CD4-positive, alpha-beta T cell treated with Interleukin-1 beta for 1 hour (primary cell): ENCODE measurements around the gene HPCA.
"Not testable (repeated sequence)": the region's sequence is repeated elsewhere in the genome, so short reads cannot be mapped to it uniquely, and the experiment has no call there.

ENCODE experiments used
- DNase-seq, 2 donors: peaks; one replicate each; pipeline ENCODE4 v3.0.0-alpha.2; 2020 to 2022

HPCA gene

GRCh38 chr1:32903991-32904785 lies 17.9 kb downstream of the HPCA start:
- DNase-seq, result no peak

GRCh38 chr1:32904797-32905196 lies 18.5 kb downstream of the HPCA start:
- no peak for DNase-seq

- not testable (repeated sequence) for DNase-seq
These were observed 19.3 kb downstream of the HPCA start for GRCh38 chr1:32905588-32905987.

DNA sequence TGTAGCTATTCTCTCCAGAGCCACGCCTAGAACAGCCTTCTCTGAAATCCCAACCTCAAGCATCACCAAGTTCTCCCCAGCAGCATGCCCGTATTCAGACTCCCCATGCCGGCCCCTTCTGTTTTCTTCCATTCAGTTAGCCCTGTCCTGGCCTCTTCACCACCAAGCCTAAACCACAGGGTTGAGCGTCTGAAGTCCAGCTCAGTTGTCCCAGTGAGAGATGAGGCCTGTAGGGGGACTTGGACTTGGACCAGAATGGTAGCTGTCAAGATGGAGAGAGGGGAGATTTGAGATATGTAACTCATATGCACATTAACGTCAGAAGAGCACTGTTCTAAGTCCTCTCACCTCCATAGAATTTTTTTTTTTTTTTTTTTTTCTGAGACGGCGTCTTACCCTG lies 20.4 kb downstream of the HPCA start:
- no peak for DNase-seq

GRCh38 chr1:32907435-32907834 lies 21.1 kb downstream of the HPCA start:
- no peak for DNase-seq

DNA sequence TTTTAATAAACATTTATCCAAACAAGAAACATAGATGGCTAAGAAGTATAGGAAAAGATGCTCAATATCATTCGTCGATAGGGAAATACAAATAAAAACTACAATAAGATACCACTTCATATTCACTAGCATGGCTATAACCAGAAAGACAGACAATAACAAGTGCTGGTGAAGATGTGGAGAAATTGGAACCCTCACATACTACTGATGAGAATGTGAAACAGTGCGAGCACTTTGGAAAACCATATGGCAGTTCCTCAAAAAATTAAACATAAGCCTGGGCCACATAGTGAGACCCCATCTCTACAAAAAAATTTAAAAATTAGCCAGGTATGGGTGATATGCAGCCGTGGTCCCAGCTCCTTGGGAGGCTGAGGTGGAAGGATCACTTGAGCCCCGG lies 24.0 kb downstream of the HPCA start:
- DNase-seq, result no peak

DNA sequence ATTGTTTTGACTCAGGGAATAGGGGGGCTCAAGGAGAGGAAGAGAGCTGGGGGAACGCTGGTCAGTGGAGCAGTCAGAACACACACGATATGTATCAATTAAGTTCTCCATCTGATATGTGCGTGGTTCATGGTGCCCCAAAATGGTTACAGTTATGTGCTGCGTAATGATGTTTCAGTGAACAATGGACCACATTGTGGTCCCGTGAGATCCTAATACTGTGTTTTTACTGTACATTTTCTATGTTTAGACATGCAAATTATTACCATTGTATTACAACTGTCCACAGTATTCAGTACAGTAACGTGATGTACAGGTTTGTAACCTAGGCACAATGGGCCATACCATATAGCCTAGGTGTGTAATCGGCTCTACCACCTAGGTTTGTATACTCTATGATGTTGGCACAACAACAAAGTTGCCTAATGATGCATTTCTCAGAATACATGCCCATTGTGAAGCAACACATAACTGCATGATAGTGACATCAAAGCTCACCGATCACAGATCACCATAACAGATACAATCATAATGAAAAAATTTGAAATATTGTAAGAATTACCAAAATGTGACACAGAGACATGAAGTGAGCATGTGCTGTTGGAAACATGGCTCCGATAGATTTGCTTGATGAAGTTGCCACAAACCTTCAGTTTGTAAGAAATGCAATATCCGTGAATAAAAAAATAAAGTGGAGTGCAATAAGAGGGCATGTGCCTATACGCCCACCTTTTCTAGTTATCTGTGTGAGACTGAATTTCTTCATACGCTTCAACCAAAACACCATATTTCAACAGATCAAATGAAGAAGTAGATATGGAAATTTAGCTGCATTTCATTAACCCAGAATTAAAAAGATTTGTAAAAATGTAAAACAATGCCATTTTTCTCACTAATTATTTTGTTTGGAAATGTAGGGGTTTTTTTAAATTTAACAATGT lies 29.7 kb downstream of the HPCA start:
- no peak for DNase-seq

DNA sequence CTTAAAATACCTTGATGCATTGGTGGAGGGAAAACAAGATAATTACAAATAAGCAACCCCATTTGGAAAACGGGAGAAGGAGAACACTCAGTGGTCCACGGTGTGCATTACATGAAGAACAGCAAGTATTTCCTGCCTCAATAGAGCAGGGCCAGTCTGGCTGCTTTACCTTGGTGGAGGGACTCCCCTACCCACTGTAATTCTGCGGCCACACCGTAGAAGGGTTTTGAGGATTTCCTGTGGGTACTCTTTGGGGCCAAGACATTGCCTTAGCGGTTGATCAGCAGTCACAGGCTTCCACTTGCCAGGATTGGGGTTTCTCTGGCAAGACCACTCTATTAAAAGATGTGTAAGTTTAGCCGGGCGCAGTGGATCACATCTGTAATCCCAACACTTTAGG lies 31.2 kb downstream of the HPCA start:
- DNase-seq, result no peak

DNA sequence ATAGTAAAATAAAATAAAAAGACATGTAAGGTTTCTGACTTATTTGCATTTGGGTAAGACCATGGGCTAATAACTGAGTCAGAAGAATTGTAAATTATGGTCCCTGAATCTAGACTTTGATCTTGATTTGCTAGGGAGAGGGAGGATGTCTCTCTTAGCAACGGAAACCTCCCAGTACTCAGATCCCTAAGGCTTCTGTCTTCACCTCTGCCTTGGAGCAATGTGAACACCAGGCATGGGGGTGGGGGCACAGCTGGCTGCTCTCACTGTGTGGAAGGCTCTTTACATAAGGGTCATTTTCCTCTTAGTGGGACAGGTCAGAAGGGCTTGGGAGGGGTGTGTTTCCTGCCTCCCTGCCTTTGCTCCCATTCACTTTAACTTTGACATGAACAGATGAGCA lies 31.9 kb downstream of the HPCA start:
- no peak for DNase-seq

DNA sequence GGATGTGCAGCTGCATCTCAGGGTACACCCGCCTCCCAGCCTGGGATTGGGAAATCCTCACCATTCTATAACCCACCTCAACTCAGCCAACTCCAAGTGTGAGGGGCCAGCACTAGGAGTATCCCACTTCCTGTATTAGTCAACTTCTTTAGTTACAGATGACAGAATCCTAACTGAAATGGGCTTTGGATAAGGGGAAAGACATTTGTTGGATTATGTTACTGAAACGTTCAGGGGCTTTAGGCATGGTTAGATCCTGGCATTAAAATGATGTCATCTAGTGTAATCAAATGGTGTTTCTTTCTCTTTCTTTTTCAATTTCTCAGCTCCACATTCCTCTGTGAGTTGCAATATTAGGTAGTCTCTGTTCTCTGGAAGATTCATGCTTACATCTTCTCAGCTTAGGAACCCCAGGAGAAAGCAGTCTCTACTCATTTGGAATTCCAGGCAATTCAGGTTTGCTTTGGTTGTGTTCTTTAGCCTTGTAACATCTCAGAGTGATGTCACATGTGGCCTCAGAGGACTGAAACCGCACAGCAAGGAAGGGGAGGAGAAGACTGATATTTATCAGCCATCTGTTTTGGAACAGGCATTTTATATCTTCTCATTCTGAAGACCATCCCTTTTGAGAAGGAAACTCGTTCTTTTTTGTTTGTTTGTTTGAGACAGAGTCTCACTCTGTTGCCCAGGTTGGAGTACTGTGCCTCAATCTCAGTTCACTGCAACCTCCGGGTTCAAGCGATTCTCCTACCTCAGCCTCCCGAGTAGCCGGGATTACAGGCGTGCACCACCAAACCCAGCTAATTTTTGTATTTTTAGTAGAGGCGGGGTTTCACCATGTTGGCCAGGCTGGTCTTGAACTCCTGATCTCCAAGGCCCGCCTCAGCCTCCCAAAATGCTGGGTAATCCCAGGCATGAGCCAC lies 33.8 kb downstream of the HPCA start:
- no peak for DNase-seq

DNA sequence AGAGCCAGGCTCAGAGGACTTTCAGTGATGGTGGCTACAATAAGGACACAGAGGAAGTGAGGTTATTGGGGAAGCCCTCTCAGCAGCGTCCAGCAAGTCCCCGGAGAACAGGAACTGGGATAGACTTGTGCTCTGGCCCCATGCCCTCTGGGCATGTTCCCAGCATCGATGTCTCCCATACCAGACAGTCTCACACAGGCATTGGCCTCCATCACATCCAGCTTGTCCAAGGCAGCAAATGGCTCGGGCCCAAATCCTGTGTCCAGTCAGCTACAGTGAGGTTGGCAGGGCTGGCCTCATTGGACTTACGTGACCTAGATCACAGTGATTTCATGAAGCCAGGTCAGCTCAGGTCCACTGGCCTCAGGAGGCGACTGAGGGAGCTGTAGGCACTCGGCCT lies 34.5 kb downstream of the HPCA start:
- no peak for DNase-seq

DNA sequence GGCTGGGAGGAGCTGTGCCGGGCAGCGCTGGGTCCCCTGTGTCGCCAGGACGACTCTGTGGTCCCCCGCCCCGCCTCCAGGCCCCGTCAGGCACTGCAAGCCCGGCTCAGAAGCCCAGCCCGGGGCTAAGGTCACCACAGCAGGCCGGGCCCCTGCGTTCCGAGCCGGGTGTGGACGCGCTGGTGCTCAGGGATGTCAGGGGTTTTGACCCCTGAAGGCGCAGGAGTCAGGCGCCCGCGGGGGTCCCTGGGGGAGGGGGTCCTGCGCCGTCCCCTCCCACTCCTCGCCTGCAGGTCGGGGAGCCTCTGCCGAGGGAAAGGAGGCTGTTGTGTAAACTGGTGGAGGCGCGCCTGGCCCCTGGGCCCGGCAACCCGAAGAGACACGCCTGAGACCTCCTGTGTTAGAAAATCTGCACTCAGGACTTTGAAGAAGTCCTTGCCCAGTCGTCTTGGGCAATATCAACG lies 38.6 kb downstream of the HPCA start:
- DNase-seq, result no peak

GRCh38 chr1:32925403-32926162 lies 39.3 kb downstream of the HPCA start:
- no peak for DNase-seq

- DNase-seq, result no peak
These were observed 40.3 kb downstream of the HPCA start for GRCh38 chr1:32926562-32926961.

DNA sequence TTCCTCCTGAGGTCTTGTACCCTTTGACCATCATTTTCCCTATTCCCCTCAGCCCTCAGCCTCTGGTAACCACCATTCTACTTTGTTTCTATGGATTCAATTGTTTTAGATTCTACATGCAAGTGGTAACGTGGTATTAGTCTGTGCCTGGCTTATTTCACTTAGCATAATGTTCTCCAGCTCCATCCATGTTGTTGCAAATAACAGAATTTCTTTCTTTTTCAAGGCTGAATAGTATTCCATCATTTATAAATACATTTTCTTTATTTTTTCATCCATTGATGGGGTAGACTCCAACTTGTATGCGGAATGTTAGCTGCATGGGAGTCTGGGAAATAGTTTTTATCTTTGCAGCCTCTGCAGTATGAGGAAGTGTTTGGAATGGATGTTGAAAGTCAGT lies 41.1 kb downstream of the HPCA start:
- DNase-seq, result no peak

GRCh38 chr1:32928285-32928684 lies 42.0 kb downstream of the HPCA start:
- DNase-seq, result no peak

- DNase-seq, result no peak
These were observed 42.4 kb downstream of the HPCA start for GRCh38 chr1:32928715-32929114.

DNA sequence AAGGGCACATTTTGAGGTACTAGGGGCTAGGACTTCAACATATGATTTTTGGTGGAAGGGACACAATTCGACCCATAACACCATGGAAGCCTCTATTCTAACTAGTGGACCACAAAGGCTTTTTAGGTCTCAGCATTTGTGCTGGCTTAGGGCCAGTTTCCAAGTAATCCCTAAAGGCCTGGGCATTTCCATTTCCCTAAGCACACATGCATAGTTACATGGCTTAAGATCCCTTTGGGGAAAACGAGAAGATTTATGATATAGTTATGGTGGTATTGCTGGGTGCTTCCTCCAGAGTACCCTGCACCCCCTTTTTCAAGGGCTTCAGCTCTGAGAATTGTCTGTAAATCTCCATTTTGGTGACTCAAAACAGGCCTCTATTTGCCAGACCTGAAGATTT lies 43.1 kb downstream of the HPCA start:
- no peak for DNase-seq

DNA sequence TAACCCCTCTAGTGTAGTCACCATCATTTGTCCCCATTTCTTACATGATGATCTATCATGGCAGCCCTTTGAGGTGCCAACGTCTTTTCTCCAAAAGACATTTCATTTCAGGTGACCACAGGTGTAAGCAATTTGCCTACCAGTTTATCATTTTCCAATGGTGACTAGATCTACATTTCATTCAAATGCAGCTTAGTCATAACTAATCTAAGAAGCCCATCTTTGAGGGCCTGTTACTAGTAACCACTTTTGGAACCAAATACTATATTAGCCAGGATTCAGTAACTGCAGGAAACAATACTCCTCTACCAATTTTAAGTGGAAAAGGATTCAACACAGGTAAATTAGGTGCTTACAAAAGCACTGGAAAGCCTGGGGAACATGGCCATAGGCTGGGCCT lies 45.5 kb downstream of the HPCA start:
- DNase-seq, result no peak

- DNase-seq, result no peak
These were observed 47.5 kb downstream of the HPCA start for GRCh38 chr1:32933742-32934322.

DNA sequence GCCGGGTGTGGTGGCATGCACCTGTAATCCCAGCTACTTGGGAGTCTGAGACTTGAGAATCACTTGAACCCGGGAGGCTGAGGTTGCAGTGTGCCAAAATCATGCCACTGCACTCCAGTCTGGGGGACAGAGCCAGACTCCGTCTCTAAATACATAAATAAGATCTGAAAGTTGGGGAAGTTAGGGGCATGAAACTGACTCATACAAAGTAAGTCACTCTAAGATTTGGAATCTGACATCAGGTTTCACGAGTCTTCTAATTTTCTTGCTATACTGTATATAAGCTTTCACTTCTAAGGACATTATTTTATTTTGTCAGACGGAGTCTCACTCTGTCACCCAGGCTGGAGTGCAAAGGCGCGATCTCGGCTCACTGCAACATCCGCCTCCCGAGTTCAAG lies 48.2 kb downstream of the HPCA start:
- DNase-seq, result no peak

DNA sequence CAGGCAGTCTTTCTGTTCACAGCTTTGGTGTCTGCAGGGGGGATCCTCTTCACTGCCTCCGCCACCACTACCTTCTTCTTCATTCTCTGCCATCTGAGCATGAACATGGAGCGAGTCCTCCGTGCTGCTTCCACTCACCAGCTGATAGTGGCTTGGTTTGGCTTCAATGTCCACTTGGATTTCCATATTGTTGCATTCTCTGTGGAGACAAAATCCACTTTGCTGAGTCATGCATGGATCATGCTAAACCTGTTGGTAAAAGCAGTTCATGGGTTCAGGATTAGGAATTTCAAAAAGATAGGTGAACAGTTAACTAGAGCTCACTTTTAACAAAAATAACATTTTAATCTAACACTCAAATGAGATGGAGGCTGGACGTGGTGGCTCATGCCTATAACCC lies 50.8 kb downstream of the HPCA start:
- DNase-seq, result no peak
